Keratinocyte (primary cell): ENCODE results near the gene IGFALS.

ENCODE experiments used
- CTCF ChIP-seq, 3 experiments: IDR thresholded peaks in 1 of 3; conservative IDR thresholded peaks in 1 of 3; optimal IDR thresholded peaks in 1 of 3; 2 replicates in 2 of 3; 3 replicates in 1 of 3; pipeline versions ENCODE3 to v1.5.1; 2011; ENCODE audit warnings: low read length in 3 of 3, mild to moderate bottlenecking in 3 of 3, moderate library complexity in 2 of 3, control low read depth in 1 of 3, inconsistent platforms in 1 of 3; ENCODE audit not compliant: insufficient read depth in 2 of 3; ENCODE audit errors: extremely low read depth in 1 of 3
- EZH2 ChIP-seq: IDR thresholded peaks from one replicate; pipeline ENCODE4 v1.6.1; 2012; ENCODE audit warnings: inconsistent platforms, mild to moderate bottlenecking, low read length, moderate library complexity

- TF ChIP-seq EZH2 (no peak), CTCF (optimal IDR thresholded peaks at IDR 0.05 in 1 of 3, IDR thresholded peaks at IDR 0.05 in 1 of 3, conservative IDR thresholded peaks at IDR 0.05 in 1 of 3; ENCODE audit: extremely low read depth in 1 of 3, insufficient read depth in 2 of 3, low read length in 3 of 3) (no peak)
Observed at GRCh38 chr16:1751946-1752345, 41.6 kb downstream of the IGFALS start.
